Hematopoietic multipotent progenitor cell treated with erythropoietin and hydrocortisone succinate and interleukin-3 and kit ligand, for 17 days (in vitro differentiated cells): Measurements from ENCODE around the gene SLC51B.
"Not testable (repeated sequence)": the region's sequence is repeated elsewhere in the genome, so short reads cannot be mapped to it uniquely, and the experiment has no call there.

Experiments
- DNase-seq: peaks from one replicate; pipeline ENCODE4 v3.0.0-alpha.2; 2015; ENCODE audit warnings: low spot score

Gene SLC51B

DNA sequence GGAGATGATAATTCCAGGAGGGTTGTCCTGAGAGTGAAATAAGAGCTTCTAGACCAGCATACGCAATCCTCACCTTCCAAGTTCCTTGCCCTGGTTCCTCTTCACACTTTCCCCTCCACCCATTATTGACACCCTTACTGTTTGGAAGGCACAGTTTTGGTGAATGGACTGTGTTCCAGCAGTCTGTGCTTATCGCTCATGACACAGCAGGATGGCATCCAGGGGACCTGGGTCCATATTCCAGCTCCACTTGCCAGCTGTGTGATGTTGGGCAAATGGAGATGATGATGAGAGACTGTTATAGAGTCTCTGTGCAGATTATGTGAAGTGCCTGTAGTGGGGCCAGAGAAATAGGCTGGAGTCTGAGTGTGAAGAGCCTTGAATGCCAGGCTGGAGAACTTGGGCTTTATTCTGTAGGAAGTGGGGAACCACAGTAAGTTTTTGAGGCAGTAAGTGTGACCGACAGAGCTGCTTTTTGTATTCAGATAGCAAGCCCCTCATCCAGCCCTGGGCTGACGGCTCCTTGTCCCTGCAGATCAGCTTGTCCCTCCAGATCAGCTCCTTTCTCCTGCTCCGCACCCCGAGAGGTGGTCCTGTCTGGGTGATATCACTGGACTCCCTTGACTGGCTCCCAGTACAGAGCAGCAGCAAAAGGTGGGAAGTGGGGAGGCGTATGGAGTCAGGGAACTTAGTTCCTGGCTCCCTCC is 39.5 kb downstream of the SLC51B start:
- DNase-seq, result no peak

DNA sequence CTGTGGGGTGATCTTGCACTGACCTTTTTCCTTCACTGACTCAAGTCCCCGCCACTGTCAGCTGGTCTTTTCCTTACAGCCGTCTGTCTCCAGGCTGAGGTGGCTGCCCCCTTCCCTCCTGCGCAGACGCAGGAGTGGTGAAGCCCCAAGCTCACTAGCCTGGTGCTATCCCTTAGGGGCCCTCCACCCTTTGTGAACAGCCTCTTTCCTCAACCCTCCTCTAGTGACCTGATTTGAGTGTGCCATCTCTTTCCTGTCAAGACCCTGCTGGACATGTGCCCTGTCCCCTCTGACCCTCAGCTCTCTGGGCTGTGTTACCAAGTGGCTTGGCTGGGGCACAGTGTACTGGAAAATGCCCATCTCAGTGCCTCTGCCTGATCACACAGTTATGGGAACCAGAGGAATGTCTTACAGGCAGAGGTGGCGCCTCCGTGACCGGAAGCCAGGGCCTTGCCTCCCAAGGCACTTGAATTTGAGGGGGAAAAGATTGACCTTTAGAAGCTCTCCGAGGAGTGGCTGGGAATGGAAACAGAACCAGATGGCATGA is 40.1 kb downstream of the SLC51B start:
- DNase-seq, result no peak

DNA sequence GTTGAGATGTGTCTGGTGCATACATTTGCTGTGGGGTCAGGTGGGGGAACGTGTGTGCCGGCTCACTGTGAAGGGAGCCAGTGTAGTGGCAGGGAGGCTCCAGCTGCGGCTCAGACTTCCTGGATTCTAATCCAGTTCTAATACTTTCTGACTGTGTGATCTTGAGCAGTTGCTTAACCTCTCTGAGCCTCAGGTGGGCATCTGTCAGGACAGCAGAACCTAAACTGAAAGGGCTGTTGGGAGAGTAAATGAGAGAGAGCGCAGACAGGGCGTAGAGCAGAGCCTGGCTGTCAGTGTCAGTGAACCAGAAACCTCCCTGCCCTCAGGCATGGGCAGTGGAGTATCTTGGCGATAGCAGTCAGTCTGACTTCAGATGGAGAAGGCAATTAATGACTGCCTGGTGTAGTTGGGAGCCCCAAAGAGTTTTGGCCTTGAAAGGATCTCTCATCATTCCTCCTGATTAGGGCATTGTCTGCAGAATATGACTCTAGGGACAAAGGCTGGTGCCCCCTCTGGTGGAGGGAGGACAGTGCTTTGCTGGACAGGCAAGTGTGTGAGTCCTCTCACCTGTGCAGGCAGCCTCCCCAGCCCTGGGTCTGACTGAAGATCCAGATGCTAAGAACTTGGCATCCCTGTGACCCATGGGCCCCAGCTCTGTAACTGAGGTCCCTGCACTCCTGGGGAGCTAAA is 40.9 kb downstream of the SLC51B start:
- no peak for DNase-seq

DNA sequence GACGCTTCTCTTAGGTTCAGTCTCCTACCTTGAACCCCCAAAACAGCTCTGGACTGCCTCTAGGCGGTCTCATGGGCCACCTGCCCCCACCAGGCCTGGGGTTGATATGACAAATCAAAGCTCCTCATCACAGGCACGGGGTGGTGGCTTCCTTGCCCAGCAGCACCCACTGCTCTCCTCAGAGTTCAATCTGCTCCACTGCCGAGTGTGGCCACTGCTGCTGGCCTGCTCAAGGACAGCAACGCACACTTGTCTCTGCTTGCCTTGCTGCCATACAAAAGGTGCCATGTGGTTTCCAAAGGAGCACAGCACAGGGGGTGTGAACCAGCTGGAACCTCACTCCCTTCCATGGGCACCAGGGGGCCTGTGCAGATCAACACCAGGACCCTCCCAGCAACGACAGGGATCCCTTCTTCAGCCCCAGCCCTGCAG is 41.5 kb downstream of the SLC51B start:
- DNase-seq, result no peak

DNA sequence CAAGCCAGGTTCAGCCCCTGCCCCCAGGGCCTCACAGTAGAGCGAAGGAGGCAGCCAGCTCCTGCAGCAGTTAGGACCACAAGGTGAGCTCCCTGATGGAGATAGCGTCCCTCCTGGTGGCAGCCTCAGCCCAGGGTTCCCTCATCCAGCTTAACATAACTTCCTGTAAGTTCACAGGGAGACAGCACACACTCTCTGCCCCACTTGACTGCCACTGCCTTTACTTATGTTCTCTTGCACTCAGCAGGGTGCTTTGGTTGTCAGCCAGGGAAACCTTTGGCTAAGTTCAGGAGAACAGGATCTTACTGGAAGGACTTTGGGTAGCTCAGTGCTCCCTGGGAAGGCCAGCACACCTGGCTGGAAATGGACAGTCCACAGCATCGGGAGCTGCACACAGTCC is 42.2 kb downstream of the SLC51B start:
- no peak for DNase-seq

DNA sequence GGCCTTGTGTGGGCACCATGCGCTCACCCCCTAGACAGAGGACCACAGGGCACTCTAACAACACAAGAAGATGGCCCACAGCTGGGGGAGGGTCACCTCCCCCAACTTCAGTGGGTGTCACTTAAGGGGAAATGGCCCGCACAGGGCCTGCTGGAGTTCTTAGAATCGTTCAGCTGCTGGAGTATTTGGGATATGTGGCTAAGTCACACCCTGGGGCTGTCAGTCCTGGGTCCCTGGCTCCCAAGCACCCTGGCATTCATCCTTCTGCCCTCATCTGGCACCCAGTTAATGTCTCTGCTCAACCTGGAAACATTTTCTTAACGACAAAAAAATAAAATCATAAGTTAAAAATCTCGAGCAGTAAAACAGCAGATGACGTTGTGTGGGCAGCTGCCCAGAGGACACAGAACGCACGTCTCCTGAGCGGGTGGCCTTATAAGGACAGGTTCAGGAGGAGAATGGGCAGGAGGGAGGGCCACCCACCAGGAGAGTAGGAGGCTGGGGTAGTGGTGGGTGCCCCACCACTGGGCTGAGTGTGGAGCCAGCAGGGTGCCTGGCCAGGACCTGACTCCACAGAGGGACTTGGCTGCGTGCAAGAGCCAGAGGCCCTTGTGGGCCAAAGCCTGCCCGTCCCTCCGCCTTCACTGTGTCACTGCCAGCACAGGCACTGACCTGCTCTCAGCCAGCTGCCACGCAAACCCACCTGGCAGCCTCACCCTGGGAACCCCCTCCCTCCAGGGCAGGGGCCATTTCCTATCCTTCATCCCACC is 42.9 kb downstream of the SLC51B start:
- DNase-seq, result no peak

DNA sequence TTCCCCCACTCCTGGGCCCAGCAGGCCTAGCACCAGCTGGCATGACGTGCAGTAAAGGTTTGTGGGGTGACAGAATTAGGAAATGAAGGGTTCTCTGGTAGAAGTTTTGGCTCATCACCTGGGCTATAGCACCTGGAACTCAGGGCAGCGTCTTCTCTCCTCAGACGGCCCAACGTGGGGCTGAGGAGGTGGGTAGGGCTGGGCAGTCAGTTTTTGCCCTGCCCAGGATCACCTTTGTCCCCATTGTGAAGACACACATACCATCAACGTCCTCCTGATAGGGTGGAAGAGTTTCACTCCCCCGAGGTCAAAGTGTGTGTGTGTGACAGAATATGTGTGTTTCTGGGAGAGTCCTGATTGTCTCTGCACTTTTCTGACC is 43.4 kb downstream of the SLC51B start:
- no peak for DNase-seq

DNA sequence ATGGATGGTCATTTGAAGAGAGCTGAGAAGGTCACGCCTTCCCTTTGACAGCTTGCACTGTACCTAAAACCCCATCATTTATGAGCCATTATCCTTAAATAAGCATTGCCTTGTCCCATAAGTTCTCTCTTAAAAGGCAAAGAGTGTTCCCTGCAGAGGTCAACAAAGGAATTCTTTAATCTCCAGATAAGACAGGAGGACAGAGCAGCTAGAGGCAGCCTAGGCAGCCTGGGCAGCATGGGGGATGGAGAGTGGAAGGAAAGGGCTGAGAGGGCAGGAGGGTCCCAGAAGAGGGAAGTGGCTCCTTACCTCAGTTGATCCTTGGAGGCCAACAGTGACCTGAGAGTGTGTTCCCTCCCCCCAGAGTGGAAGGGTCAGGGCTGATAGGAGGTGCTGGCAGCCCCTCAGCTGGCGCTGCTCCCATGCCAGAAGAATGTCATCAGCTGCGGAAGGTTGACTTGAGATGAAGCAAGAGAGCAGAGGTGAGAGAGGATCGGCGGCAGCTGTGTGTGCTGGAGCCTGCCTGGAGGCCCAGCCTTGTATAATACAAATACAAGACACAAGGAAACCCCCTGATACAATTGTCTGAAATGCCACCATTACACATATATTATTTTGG is 44.1 kb downstream of the SLC51B start:
- no peak for DNase-seq

DNA sequence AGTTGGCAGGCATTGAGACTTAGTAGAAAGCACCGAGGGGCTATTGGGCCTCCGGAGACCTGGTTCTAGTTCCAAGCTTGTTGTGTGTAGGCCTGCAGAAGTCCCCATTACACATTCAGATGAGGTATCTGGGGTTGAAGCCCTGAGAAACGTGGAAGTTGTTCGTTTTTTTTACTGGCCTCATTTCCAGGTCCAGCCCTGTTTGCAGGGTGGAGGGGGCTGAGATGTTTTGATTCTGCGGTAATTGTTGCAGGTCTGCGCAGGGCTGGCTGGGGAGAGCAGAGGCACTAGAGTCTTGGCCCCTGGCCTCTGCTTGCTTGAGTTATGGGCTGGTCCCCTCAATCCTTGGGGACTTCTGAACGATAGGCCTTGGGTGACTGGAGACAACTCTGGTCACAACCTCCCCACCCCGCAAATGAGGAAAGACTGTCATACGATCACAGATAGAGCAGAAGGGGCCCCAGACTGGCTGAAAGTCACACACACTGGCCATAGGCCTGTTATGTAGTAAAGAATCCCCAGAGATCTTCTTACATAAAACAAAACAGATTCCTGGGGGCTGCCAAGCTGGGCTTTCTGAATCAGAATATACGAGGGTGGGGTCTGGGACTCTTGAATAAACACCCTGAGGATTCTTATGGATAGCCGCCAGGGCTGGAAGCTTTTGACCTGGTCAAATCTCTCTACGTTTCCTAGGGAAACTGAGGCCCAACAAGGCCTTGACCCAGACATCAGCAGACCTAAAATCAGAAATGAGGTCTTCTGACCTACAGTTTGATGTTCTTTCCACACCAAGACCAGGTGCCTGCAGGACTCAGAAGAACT is 47.0 kb downstream of the SLC51B start:
- no peak for DNase-seq

DNA sequence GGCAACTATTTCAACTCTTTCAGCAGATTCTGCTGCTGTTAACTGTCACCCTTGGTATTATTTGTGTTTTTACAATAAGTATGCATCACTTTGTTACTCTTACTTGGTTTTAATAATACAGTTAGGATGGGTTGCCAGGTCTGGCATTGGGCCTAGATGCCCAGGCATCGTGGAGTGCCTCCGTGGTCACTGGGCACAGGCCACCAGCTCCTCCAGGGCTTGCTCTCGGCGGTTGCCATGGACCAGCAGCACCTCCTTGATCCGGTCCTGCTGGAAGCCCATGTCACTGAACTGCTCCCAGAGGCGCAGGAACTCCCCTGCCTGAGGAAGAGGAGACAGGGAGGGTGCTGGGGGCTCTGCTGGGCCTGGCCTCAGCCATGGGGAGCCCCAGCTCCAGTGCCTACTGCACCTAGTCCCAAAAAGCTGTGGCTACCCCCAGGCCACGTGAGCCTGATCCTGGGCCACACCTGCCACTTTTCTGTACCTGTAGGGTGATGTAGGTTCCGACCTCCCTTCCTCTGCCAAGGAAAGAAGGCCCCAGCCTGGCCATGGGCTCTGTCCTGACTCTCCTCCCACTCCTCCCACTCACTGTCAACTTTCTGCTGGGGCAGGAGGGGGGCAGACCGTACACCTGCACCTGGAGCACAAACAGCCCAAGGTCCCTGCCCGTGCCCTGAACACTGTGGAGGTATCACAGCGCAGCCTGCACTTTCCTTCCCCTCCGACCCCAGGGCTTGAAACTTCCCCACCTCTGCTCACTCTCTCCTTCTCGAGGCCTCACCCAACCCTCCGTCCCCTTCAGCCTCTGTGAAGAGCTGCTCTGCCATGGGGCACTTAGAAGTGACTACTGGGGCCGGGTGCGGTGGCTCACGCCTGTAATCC is 48.0 kb downstream of the SLC51B start:
- DNase-seq, result no peak

DNA sequence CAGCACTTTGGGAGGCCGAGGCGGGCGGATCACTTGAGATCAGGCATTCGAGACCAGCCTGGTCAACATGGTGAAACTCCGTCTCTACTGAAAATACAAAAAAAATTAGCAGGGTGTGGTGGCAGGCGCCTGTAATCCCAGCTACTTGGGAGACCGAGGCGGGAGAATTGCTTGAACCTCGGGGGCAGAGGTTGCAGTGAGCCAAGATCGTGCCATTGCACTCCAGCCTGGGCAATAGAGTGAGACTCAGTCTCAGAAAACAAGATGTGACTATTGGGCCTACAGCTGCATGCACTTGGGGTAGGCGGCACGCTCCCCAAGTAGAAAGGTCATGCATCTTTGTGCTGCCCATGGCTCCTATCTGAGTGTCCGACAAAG is 48.6 kb downstream of the SLC51B start:
- DNase-seq, result not testable (repeated sequence)

DNA sequence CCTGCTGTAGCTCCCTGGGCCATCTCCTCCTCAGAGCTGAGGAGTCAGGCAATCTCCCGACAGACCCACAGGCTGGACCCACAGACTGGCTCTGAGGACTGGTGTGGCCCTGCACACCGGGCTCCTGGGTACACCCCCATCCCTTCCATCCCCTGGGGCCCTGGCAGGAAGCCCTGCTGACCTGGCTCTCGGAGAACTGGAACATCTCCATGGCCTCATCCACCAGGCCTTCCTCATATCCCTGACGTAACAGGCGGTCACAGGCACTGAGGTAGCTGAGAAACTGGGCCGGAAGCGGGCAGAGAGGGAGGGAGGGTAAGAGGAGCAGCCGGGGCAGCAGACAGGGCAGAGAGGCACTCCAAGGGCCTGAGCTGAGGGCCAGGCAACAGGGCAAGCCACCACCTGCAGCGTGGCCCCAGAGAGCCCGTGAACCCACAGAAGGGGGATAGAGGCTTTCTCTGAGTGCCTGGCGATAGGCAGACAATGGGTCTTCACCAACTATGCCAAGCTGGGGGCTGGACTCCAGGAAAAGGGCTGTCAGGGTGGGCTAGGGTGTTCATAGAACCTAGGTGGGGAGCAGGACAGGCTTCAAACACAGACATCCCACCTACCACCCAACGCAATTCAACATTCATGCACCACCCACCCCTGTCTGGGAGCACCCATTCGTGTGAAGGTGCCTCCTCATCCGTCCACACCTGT is 49.3 kb downstream of the SLC51B start:
- no peak for DNase-seq

DNA sequence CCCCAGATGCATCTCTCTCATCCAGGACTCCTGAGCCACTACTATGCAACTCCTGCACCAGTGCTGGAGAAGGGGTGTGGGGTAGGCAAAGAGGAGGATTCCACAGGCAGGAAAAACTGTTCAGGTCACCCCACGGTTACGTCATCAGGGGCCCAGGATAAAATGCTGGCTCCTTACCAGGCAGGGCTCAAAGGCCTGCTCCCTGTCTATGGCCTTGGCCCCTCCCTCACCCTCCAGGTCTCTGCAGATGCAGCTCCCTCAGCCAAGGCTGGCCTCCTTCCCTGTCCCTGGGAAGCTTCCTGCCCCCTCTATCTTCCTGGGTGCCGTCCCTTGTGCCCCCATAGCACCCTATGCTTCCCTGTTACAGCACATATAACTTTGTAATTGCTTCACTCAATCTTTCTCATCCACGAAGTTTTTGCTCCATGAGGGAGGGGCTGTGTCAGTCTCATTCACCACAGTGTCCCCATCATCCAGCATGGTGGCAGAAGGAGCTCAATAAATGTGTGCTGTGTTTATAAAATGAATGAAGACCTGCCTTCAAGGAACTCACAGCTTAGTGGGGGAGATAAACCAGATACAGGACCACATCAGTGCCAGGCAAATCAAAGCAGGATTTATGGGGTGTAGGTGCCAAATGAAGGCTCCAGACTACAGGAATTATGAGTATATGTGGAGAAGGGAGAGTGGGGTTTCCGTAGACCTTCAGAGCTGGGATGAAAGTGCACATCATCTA is 50.0 kb downstream of the SLC51B start:
- no peak for DNase-seq

DNA sequence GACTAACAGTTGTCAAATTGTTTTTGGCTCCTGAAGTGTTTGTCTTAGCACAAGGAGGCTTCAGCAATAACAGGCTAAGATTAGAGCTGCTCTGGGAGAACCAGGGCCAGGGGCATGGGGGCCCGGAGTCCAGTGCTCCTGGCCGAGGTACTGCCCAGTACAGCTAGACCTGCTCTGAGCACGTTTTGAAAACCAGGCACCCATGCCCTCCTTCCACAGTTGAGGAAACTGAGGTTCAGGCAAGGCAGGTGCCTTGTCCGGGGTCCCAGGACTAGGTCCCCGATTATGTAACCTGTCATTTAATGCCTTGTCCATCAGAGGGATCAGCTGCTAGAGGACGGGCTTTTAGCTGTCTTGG is 50.5 kb downstream of the SLC51B start:
- no peak for DNase-seq

DNA sequence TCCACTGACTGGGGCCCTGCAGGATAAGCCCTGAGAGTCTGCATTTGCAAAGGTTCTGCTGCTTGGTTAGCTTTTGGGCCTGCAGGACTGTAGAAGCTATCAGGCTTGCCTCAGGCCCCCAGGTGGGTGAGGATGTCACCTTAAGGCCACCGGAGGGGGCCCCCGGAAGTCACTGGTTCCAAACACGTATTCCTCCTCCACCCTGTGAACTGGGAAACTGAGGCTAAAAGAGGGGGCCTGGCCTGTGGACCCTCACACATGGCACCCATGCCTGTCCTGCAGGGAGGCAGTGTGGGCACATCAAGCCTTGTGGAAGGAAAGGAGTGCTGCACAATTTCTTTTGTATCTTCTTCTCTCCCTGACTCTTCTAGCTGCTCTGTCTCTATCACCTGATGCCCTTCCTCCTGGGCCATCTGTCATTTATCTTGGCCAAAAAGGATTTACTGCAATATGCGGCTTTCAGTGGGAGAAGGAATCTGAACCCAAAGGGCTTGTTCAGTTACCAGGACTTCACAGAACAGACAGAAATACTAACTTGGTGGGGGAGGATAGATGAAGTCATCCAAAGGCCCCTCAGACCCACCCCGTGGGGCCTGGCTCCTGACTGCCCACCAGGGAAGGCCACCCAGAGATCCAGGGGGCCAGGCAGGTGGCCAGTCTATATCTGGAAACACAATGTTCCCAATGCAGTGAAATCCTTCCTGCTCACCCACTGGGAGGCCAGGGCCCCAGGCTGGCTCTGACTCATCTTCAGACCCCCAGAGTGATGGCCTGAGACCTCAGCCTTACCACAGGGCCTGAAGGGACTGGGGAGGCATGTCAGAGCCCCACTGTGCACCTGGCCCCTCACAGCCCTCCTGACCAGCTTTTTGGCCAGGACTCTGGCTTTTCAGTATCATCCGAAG is 51.5 kb downstream of the SLC51B start:
- no peak for DNase-seq

DNA sequence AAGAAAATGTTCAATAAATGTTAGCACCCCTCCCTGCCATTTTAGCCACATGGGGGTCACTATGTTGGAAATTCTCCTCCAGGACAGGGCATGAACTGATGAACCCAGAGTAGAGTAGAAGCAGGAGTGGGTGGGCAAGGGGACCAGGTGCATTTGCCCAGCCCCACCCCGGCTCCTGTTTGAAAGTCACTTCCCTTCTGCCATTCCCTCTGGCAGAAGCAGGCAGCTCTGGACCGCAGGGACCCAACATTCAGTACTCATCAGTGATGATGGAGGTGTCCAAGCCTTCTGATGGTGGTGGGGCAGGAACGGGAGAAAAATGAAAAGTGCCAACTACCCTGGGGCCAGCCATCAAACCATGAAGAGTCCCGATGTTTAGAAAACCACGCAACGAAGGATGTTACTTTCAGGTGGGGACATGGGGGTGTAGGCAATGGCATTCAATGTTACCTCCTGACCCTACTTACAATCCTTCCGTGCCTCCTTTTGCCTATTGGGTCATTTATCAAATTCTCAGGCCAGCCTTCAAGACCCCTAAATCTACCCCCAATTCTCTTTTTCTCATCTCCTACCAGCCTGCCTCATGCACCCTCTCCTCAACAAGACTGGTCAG is 52.6 kb downstream of the SLC51B start:
- DNase-seq, result no peak

DNA sequence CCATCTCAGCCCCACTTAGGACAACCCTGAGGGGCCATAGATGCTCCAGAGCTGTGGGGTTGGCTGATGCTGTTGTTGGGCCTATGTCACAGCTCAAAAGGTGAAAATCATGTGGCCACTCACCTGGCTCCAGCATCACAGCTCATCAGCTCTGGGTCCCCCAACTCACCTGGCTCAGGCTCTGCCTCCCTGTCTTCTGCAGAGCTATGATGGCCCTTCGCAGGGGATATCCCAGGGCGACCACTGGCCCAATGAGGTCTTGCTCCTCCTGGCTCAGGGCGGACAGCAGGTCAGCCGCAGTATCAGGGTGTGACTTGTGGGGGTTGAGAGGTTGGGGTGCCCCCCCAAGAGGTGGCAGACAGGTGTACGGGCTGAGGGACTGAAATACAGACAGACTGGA is 54.1 kb downstream of the SLC51B start:
- DNase-seq, result no peak

DNA sequence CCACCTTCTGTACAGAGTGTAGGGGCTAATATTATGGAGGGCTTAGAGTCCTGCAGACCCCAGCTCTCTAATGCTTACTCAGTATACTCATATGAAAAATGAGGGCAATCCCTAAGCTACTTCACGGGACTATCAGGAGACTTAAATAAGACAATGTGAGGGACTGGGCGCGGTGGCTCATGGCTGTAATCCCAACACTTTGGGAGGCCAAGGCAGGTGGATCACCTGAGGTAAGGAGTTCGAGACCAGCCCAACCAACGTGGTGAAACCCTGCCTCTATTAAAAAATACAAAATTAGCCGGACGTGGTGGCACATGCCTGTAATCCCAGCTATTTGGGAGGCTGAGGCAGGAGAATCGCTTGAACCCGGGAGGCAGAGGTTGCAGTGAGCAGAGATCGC is 54.6 kb downstream of the SLC51B start:
- not testable (repeated sequence) for DNase-seq
